ENCODE data around the gene PRAF2. TPM values are rescaled to one million over a fixed set of nuclear protein-coding genes. Genes with fewer than 3 reads are reported as not detected.
A peak's percentile ranks its signal among the peaks of the same experiment; 100 is the strongest.

PRAF2 gene
- total RNA-seq, 1 donor, result 17.8 TPM

GRCh38 chrX:49077941-49078340 lies 4.1 kb upstream of the PRAF2 start:
- TF ChIP-seq CTCF (IDR thresholded peaks at IDR 0.05; ENCODE audit: insufficient read depth, low read length), result no peak
- no peak overlapping the region for H3K4me3 ChIP-seq (ENCODE audit: low read depth, low read length)
- no peak for DNase-seq (ENCODE audit: low read depth)

GRCh38 chrX:49075347-49075746 lies 1.5 kb upstream of the PRAF2 start:
- DNase-seq (ENCODE audit: low read depth), result no peak
- no peak for TF ChIP-seq CTCF (IDR thresholded peaks at IDR 0.05; ENCODE audit: insufficient read depth, low read length)
- no peak overlapping the region for H3K4me3 ChIP-seq (ENCODE audit: low read depth, low read length)

- no peak for TF ChIP-seq CTCF (IDR thresholded peaks at IDR 0.05; ENCODE audit: insufficient read depth, low read length)
- H3K4me3 ChIP-seq (ENCODE audit: low read depth, low read length), result peak overlapping the region; percentile 76
- DNase-seq (ENCODE audit: low read depth), result no peak
Observed at GRCh38 chrX:49072712-49073095, 1.1 kb downstream of the PRAF2 start.

- DNase-seq (ENCODE audit: low read depth), result peak; percentile 84
- peak overlapping the region; percentile 76 for H3K4me3 ChIP-seq (ENCODE audit: low read depth, low read length)
- TF ChIP-seq CTCF (IDR thresholded peaks at IDR 0.05; ENCODE audit: insufficient read depth, low read length), result no peak
Observed at GRCh38 chrX:49071877-49072711, 1.7 kb downstream of the PRAF2 start.

- no peak for DNase-seq (ENCODE audit: low read depth)
- H3K4me3 ChIP-seq (ENCODE audit: low read depth, low read length), result no peak overlapping the region
- TF ChIP-seq CTCF (IDR thresholded peaks at IDR 0.05; ENCODE audit: insufficient read depth, low read length), result no peak
Observed at GRCh38 chrX:49070988-49071387, 2.8 kb downstream of the PRAF2 start.

- TF ChIP-seq CTCF (IDR thresholded peaks at IDR 0.05; ENCODE audit: insufficient read depth, low read length), result no peak
- H3K4me3 ChIP-seq (ENCODE audit: low read depth, low read length), result no peak overlapping the region
- DNase-seq (ENCODE audit: low read depth), result no peak
Observed at GRCh38 chrX:49069038-49069437, 4.8 kb downstream of the PRAF2 start.
